ENCODE data around the gene DOLK. TPM values are rescaled to one million over a fixed set of nuclear protein-coding genes. Genes with fewer than 3 reads are reported as not detected.
A peak's percentile ranks its signal among the peaks of the same experiment; 100 is the strongest.

The DOLK gene
- total RNA-seq, 1 experiment from 2014 or later, result 21.9 TPM

DNA sequence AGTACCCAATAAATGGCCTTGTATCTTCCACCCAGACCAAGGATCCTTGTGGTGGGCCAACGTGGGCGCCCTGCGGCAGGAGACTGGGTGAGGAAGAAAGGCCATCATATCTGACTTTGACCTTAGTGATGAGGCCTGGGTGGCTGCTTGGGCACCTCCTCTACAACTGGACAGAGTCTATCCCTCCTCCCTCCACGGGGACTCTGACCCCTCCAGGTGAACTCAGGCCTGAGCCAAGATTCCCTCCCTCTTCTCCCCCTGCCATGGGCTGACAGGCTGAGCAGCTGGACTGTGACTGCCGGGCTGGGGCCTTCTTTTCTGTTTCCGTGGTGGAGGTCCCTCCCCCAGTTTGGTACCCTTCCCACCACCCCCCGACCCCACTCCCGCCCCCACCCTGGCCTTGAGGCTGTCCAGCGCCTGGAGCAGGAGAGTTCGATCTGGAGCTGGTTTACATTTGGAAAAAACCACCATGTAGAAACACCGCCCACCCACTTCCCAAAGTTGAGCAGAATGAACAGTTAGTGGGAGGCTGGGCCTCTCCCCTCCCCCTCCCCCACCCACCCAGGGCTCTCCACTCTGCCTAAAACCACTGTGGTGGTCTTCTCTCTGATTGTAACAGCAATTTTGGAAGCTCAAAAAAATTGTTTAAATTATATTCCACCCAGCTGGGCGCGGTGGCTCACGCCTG, 27.9 kb downstream of the DOLK start:
- Histone ChIP-seq H3K36me3 (peaks cover 10% of the 10 kb centered on the region), H3K4me1 (peaks cover 10% of the 10 kb centered on the region), H3K4me3 (no peak overlapping the region), H3K9me3 (replicated peaks) (no peaks in the 10 kb centered on the region), H3K27ac (no peak overlapping the region), H3K27me3 (no peaks in the 10 kb centered on the region)
- DNase-seq, result no peak

DNA sequence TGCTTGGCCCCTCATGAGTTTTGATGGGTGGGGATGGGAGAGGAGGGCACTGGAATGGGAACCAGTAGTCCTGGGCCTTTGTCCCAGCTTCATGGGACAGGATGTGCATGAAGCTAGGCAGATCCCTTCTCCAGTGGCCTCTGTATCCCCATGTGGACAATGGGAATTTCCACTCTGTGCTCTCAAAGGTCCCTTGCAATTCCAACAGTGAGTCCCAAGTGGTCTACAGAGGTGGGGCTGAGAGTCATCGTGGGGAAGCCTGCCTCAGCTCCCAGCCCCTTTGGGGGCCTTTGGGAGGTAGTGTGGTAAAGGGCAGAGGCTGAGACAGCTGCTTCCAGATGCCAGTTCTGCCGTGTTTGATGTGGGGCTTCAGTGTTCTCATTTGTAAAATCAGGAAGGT, 28.5 kb downstream of the DOLK start:
- no peaks in the 10 kb centered on the region for H3K27me3 ChIP-seq
- H3K4me3 ChIP-seq, result no peak overlapping the region
- peaks cover 10% of the 10 kb centered on the region for H3K4me1 ChIP-seq
- no peak for DNase-seq
- H3K9me3 ChIP-seq (replicated peaks), result no peaks in the 10 kb centered on the region
- peaks cover 14% of the 10 kb centered on the region for H3K36me3 ChIP-seq
- H3K27ac ChIP-seq, result no peak overlapping the region

DNA sequence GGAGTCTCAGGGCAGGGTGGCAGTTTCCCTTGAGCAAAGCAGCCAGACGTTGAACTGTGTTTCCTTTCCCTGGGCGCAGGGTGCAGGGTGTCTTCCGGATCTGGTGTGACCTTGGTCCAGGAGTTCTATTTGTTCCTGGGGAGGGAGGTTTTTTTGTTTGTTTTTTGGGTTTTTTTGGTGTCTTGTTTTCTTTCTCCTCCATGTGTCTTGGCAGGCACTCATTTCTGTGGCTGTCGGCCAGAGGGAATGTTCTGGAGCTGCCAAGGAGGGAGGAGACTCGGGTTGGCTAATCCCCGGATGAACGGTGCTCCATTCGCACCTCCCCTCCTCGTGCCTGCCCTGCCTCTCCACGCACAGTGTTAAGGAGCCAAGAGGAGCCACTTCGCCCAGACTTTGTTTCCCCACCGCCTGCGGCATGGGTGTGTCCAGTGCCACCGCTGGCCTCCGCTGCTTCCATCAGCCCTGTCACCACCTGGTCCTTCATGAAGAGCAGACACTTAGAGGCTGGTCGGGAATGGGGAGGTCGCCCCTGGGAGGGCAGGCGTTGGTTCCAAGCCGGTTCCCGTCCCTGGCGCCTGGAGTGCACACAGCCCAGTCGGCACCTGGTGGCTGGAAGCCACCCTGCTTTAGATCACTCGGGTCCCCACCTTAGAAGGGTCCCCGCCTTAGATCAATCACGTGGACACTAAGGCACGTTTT, 30.1 kb downstream of the DOLK start:
- Histone ChIP-seq H3K36me3 (peaks cover 29% of the 10 kb centered on the region), H3K27me3 (no peaks in the 10 kb centered on the region), H3K27ac (no peak overlapping the region), H3K9me3 (replicated peaks) (no peaks in the 10 kb centered on the region), H3K4me3 (no peak overlapping the region), H3K4me1 (peaks cover 6% of the 10 kb centered on the region)
- no peak for DNase-seq

DNA sequence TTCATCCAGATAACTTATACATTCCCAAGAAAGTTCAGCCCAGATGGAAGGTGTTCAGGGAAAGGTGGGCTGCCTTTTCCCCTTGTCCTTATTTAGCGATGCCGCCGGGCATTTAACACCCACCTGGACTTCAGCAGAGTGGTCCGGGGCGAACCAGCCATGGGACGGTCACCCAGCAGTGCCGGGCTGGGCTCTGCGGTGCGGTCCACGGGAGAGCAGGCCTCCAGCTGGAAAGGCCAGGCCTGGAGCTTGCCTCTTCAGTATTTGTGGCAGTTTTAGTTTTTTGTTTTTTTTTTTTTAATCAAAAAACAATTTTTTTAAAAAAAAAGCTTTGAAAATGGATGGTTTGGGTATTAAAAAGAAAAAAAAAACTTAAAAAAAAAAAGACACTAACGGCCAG, 30.7 kb downstream of the DOLK start:
- no peak overlapping the region for H3K4me3 ChIP-seq
- H3K36me3 ChIP-seq, result peaks cover 32% of the 10 kb centered on the region
- no peaks in the 10 kb centered on the region for H3K9me3 ChIP-seq (replicated peaks)
- no peak for DNase-seq
- H3K27me3 ChIP-seq, result no peaks in the 10 kb centered on the region
- H3K4me1 ChIP-seq, result peaks cover 10% of the 10 kb centered on the region
- H3K27ac ChIP-seq, result no peak overlapping the region

DNA sequence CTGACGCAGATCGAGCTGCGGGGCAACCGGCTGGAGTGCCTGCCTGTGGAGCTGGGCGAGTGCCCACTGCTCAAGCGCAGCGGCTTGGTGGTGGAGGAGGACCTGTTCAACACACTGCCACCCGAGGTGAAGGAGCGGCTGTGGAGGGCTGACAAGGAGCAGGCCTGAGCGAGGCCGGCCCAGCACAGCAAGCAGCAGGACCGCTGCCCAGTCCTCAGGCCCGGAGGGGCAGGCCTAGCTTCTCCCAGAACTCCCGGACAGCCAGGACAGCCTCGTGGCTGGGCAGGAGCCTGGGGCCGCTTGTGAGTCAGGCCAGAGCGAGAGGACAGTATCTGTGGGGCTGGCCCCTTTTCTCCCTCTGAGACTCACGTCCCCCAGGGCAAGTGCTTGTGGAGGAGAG, 31.2 kb downstream of the DOLK start:
- Histone ChIP-seq H3K4me1 (peaks cover 16% of the 10 kb centered on the region), H3K4me3 (no peak overlapping the region), H3K27ac (no peak overlapping the region), H3K36me3 (peaks cover 32% of the 10 kb centered on the region), H3K27me3 (no peaks in the 10 kb centered on the region), H3K9me3 (replicated peaks) (no peaks in the 10 kb centered on the region)
- no peak for DNase-seq

DNA sequence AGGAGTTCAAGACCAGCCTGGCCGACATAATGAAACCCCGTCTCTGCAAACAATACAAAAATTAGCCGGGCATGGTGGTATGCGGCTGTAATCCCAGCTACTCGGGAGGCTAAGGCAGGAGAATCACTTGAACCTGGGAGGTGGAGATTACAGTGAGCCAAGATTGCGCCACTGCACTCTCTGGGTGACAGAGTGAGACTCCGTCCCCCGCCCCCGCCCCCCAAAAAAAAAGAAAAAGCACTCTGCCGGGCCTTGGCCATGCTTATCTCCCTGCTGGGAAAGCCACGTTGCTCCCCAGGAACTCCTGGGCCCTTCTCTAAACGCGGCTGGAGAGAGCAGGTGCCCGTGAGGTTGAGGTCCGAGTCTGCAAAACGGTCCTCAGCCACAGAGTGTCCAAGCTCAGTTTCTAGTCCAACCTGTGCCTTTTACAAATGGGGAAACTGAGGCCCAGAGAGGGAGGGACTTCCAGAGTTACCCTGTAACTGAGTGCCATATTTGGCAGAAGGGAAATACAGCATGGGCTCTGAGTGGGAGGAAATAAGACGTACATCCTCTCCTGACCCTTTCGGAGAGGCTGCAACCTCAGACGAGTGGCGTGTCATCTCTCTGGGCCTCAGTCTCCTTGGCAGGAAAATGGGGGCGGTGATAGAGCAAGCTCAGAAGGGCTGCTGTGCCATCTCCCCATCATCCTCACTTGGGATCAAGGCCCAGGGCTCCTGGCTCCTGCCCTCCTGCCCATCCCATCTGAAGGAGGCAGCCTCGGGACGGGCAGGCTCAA, 33.2 kb downstream of the DOLK start:
- H3K36me3 ChIP-seq, result peaks cover 47% of the 10 kb centered on the region
- no peak overlapping the region for H3K4me3 ChIP-seq
- H3K27me3 ChIP-seq, result no peaks in the 10 kb centered on the region
- no peaks in the 10 kb centered on the region for H3K9me3 ChIP-seq (replicated peaks)
- no peak for DNase-seq
- H3K27ac ChIP-seq, result no peak overlapping the region
- H3K4me1 ChIP-seq, result peaks cover 15% of the 10 kb centered on the region

DNA sequence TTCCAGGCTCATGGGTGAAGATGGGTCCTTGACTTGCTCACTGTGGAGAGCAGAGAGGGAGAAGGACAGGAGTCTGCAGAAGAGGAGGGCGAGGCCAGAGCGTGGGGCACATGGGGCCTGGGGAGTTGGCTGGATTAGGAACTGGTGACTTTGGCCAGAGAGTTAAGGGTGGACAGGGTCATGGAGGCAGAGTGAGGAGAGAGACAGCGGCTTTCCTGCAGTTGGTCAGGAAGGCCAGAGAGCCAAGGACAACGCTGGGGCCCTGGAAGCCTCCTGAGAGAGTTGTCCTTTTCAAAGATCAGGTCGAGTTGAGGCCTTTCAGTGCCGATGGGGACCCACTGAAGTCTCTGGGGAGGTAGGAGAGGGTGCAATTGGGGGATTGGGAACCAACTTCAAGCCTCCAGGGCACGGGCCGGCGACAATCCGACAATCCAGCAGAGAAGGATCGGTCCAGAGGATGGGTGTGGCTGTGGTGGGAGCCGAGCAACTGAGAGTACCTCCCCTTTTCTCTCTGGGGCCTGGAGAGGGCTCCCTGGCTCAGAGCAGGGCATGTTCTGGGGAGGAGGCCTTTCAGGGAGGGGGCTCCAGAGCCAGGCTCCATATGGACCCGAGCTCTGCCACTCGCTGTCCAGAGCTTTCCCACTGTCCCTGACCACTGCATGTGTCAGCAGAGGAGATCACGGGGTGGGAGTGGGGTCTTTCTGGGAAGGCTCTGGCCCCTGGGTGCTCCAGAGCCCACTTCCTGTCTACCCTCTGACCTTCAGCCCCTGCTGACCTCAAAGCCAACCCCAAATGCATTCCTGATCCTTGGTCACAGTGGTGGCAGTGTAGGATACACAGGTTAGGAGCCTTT, 34.1 kb downstream of the DOLK start:
- Histone ChIP-seq H3K27me3 (no peaks in the 10 kb centered on the region), H3K9me3 (replicated peaks) (no peaks in the 10 kb centered on the region), H3K36me3 (peaks cover 56% of the 10 kb centered on the region), H3K4me1 (peaks cover 15% of the 10 kb centered on the region), H3K27ac (no peak overlapping the region), H3K4me3 (no peak overlapping the region)
- no peak for DNase-seq

DNA sequence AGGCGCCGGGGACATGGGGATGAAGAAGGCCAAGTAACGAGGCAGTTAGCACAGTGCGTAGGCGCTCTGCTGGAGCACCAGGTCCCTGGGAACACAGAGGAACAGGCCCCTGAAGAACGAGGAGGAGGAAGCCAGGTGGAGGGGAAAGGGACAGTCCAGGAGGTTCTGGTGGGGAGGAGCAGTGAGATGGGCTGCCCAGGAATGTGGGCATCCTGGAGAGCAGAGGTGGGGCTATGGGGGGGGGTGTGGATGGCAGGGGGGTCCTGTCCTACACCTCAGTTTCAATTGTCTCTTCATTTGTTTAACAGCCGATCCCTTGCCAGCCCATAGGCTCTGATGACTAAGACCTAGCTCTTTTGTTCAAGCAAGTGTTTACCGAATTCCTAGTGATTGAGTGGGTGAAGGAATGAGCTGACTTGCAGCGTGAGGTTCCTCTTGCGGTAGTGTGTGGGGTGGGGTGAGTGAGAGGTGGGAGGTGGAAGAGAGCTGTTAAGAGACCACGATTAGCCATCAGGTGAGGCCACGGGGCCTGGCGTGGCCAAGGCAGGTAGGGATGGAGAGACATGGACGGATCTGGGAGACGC, 35.0 kb downstream of the DOLK start:
- no peak for DNase-seq
- H3K27me3 ChIP-seq, result no peaks in the 10 kb centered on the region
- peak overlapping the region; percentile 55 for H3K27ac ChIP-seq
- H3K4me1 ChIP-seq, result peaks cover 15% of the 10 kb centered on the region
- H3K9me3 ChIP-seq (replicated peaks), result no peaks in the 10 kb centered on the region
- peaks cover 65% of the 10 kb centered on the region for H3K36me3 ChIP-seq
- no peak overlapping the region for H3K4me3 ChIP-seq

DNA sequence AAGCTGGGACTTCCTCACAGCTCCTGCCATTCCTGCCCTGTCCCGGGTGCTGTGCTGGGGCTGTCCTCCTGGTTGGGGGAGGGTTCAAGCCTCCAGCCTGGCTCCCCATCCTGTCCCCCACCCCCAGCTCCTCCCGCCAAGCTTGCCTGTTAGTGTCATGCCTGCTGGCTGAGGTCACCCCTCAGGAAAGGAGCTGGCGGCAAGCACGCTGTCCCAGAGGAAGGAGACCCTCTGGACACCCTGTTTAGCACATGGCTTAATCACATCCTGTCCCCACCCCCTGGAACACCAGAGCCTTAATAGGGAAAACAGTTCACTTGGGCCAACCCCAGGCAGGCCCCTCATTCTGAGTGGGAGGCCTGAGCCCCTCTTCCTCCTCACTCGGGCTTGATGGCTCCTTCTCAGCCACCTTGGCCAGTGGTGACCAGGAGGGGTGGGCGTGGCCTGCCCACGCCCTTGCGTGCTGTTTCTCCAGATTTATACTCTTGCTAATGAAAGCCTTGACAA, 35.8 kb downstream of the DOLK start:
- Histone ChIP-seq H3K27me3 (no peaks in the 10 kb centered on the region), H3K9me3 (replicated peaks) (no peaks in the 10 kb centered on the region), H3K27ac (peak overlapping the region; percentile 55), H3K36me3 (peaks cover 71% of the 10 kb centered on the region), H3K4me3 (no peak overlapping the region), H3K4me1 (peaks cover 15% of the 10 kb centered on the region)
- DNase-seq, result peak; percentile 66 to 80

DNA sequence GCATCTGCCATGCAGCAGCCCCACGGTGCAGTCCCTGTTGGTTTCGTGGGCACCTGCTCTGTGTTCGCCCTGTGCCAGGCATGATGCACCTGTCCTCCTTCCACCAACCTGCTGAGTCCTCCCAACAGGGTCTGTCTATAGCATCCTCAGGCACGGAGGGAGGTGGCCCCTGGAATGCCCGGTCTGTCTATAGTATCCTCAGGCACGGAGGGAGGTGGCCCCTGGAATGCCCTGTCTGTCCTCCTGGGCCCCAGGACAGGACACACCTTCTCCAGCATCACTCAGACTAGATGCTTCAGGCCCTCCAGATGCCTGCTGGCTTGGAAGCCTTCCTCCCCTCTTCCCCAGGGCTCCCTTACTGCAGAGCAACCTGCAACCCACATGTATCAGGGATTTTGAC, 36.5 kb downstream of the DOLK start:
- Histone ChIP-seq H3K4me3 (no peak overlapping the region), H3K4me1 (peaks cover 15% of the 10 kb centered on the region), H3K27ac (peak overlapping the region; percentile 55; the same call in 1 of the 2 replicates), H3K27me3 (no peaks in the 10 kb centered on the region), H3K9me3 (replicated peaks) (no peaks in the 10 kb centered on the region), H3K36me3 (peaks cover 73% of the 10 kb centered on the region)
- DNase-seq, result no peak

DNA sequence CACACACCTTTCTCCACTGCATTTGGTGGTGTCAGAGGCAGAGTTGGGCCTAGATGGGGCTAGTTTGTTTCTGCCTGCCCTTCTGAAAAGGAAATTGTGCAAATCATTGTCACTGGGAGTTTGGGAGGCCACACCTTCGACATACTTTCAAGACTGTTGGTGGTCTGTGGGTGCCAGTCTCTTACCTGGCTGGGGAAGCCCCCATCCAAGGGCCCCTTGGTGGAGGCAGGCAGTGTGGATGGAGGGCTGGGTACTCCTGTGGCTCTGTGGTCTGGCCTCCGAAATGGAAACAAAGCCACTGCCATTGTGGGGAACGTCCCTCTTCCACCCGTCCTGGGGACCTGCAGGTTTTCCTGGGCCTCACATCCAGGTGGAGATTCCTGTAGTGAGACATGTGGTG, 37.5 kb downstream of the DOLK start:
- Histone ChIP-seq H3K4me3 (no peak overlapping the region), H3K27me3 (no peaks in the 10 kb centered on the region), H3K36me3 (peaks cover 69% of the 10 kb centered on the region), H3K4me1 (peaks cover 15% of the 10 kb centered on the region), H3K9me3 (replicated peaks) (no peaks in the 10 kb centered on the region), H3K27ac (no peak overlapping the region)
- no peak for DNase-seq

DNA sequence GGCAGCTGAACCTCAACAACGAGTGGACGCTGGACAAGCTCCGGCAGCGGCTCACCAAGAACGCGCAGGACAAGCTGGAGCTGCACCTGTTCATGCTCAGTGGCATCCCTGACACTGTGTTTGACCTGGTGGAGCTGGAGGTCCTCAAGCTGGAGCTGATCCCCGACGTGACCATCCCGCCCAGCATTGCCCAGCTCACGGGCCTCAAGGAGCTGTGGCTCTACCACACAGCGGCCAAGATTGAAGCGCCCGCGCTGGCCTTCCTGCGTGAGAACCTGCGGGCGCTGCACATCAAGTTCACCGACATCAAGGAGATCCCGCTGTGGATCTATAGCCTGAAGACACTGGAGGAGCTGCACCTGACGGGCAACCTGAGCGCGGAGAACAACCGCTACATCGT, 39.0 kb downstream of the DOLK start:
- DNase-seq, result no peak
- peaks cover 57% of the 10 kb centered on the region for H3K36me3 ChIP-seq
- H3K27me3 ChIP-seq, result no peaks in the 10 kb centered on the region
- H3K9me3 ChIP-seq (replicated peaks), result no peaks in the 10 kb centered on the region
- no peak overlapping the region for H3K4me3 ChIP-seq
- peaks cover 26% of the 10 kb centered on the region for H3K4me1 ChIP-seq
- H3K27ac ChIP-seq, result no peak overlapping the region

DNA sequence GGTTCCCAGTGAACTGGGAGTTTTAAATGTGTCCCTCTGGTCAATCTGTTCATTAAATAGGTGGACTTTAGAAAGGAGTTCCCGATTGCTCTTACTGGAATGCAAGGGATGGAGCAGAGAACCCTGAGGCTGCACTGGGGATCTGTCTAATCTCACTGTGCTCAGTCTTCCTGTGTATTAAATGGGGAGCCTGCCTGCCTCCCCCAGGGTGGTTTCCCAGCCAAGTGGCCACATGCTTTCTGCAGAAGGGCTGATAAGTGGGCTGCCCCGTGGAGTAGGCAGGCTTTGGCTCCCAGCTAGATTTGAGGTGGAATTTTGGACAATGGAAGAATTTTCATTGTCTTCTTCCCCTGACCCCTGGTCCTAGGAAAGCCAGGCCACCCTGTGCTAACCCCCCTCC, 40.7 kb downstream of the DOLK start:
- peaks cover 46% of the 10 kb centered on the region for H3K36me3 ChIP-seq

DNA sequence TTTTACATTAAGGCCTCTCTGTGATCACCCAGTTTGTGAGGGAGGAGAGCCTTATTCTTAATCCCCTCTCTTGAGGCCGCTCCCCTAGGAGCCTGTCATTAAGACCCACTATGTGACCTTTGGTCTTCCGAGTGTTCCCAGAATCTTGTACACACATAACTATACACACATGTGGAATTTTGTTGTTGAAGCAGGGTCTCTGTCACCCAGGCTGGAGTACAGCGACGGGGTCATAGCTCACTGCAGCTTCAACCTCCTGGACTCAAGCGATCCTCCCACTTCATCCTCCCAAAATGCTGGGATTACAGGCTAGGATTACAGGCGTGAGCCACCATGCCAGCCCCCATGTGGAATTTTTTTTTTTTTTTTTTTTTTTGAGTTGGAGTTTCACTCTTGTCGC, 41.4 kb downstream of the DOLK start:
- peaks cover 46% of the 10 kb centered on the region for H3K36me3 ChIP-seq

More for the DNA sequence above, 40.7 kb downstream of the DOLK start:
- Histone ChIP-seq H3K9me3 (replicated peaks) (no peaks in the 10 kb centered on the region), H3K27ac (no peak overlapping the region), H3K27me3 (no peaks in the 10 kb centered on the region), H3K4me1 (peaks cover 31% of the 10 kb centered on the region), H3K4me3 (no peak overlapping the region)
- DNase-seq, result no peak

More for the DNA sequence above, 41.4 kb downstream of the DOLK start:
- Histone ChIP-seq H3K4me3 (no peak overlapping the region), H3K27me3 (no peaks in the 10 kb centered on the region), H3K27ac (no peak overlapping the region), H3K4me1 (peaks cover 23% of the 10 kb centered on the region), H3K9me3 (replicated peaks) (no peaks in the 10 kb centered on the region)
- no peak for DNase-seq
